HG02588 (cell line): Measurements from ENCODE around the gene ATP1A2.

Experiments used
- ATAC-seq: cut with Tn5 transposase; IDR thresholded peaks from one replicate; pipeline ENCODE4 v1.9.1; 2021; ENCODE audit warnings: mild to moderate bottlenecking, moderate library complexity; ENCODE audit not compliant: unreplicated experiment

ATP1A2 gene

DNA sequence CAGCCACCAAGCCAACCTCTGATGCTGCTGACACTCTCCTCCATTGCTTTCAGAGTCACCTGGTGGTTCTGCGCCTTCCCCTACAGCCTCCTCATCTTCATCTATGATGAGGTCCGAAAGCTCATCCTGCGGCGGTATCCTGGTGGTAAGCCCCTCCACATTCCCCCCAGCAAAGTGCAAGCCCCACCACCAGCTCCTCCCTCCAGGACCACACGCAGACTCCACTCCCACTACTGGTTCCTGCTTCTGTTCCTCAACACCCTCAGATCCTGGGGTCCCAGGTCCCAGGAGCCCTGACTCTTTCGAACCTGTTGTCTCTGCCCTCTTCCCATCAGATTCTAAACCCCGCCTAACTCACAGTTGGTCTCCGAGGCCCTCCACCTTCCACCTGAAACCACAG, 24.3 kb downstream of the ATP1A2 start:
- no peak for ATAC-seq

DNA sequence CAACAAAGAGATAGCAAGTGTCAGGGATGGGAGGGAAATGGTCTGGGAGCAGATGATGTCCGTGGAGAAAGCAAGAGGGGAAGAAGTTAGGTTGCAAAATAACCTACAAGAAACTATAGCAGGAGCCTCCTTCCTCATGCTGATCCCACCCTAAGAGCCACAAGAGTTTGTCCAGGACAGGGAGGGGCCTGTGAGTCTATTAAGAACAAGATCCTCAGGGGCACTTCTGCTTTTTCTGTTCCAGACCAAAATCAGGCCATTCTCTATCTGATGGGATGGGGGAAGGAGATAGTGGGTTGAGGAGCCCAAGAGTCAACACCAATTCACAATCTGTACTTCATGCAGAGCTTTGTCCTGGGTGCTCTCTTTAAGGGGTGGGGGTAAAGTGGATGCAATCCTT, 28.1 kb downstream of the ATP1A2 start:
- ATAC-seq: no peak

DNA sequence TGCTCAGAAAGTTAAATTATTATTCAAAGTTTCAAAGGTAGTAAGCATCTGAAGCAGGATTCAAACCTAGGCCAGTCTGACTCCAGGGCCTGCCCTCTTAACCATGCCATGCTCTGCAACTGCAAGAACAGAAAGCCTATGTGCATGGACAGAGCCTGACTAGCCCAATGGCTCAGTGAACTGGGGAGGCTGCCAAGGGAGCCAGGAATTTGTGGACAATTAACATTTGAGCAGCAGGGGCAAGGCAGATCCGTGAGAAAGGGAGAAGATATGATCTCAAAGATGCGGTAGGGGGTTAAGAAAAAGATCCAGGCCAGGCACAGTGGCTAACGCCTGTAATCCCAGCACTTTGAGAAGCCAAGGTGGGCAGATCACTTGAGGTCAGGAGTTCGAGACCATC, 29.4 kb downstream of the ATP1A2 start:
- ATAC-seq: no peak

DNA sequence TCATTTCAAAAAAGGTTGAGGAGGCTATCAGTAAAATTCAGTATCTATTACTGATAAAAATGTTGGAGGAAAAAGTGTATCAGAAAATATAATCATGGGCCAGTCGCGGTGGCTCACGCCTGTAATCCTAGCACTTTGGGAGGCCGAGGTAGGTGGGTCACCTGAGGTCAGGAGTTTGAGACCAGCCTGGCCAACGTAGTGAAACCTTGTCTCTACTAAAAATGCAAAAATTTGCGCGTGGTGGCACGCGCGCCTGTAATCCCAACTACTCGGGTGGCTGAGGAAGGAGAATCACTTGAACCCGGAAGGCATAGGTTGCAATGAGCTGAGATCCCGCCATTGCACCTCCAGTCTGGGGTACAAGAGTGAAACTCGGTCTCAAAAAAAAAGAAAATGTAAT, 30.5 kb downstream of the ATP1A2 start:
- ATAC-seq: no peak

DNA sequence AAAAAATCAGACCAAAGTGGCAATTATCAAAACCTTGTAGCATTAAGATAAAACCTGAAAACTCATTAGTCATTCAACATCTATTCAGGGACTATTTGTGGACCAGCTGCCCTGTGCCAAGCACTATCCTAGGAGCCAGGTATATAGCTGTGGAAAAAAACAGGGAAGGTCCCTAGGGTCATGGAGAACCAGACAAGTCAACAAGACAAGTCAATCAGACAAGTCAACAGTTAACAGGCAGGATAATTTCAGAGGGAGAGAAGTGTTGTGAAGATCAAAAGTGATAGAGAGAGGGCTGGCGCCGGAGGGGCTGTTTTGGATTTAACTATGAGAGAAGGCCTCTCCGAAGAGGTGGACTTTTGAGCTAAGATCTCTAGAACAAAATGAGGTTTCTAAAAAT, 32.6 kb downstream of the ATP1A2 start:
- ATAC-seq: no peak

DNA sequence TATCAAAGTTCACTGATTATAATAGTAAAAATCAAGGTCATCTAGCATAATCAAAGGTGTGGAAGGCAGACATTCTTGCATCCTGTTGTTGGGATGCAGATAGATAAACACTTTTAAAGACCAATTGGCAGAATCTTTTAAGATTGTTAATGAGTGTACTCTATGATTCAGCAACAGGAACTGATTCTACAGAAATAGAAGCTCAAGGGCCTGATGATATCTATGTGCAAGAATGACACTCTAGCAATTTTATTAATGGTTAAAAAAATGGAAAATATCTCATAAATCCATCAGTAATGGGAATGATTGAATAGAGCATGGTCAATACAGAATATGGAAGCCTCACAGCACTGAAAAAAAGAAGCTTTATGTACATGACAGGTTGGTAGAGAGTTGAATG, 33.7 kb downstream of the ATP1A2 start:
- no peak for ATAC-seq

DNA sequence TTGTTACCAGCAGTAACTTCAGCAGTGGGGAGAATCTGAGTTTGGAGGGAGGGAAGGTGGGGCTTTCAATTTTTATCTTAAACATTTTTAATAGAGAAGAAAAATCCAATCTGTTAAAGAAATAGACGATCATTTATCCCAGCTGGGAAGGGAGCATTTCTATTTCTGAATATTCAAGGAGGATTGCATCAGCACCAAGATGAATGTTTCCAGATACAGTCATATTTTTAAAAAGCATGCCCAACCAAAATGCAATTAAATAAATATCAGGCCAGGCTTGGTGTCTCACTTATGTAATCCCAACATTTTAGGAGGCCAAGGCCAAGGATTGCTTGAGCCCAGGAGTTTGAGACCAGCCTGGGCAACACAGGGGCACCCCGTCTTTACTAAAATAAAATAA, 34.2 kb downstream of the ATP1A2 start:
- no peak for ATAC-seq

DNA sequence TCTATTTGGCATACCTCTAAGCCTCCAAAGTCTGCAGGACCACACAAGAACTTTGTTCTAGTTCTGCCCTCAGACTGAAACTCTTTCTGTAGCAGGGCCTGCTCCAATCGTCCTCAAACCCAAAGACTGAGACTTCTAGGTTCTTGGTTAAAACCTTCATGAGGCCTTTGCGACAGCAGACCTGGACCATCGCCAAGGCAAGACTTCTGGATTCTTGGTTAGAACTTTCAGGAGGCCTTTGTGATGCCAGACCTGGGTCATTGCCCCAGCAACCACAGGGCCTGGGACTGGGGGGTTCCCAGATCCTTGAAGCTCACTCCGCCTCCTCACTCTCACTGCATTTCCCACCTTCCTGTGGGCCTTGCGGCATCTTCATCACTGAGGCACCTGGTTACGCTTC, 35.7 kb downstream of the ATP1A2 start, which contains the start of gene ATP1A4:
Gene ATP1A4 (plus strand): TSS at position 301 of the 400 bp plus-strand sequence. CDS start 438 bp downstream, outside the sequence.
- ATAC-seq: no peak

DNA sequence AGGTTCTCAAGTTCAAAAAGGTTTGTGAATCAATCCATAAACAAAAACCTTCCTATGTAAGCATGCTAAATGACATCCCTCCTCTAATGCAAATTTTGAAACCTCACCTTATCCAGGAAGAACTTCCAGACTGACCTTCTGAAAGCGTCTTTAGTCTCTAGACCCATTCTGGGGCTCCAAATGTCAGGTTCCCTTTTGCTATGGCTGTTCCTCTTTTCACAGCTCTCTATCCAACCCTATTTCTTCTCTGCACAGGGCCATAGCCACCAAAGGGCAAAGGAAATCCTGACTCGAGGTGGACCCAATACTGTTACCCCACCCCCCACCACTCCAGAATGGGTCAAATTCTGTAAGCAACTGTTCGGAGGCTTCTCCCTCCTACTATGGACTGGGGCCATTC, 39.2 kb downstream of the ATP1A2 start:
- ATAC-seq: no peak

DNA sequence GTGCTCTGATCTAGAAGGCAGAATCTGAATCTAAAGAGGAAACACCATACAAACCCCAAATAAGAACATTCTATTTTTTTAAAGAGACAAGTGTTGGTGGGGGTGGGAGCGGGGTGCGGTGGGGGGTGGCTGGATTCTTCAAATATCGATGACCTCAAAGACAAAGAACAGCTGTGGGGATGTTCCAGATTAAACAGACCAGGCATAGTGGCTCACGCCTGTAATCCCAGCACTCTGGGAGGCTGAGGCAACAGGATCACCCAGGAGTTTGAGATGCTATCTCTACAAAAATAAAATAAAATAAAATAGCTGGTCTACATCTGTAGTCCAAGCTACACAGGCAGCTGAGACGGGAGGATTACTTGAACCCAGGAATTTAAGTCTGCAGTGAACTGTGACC, 40.8 kb downstream of the ATP1A2 start:
- no peak for ATAC-seq

DNA sequence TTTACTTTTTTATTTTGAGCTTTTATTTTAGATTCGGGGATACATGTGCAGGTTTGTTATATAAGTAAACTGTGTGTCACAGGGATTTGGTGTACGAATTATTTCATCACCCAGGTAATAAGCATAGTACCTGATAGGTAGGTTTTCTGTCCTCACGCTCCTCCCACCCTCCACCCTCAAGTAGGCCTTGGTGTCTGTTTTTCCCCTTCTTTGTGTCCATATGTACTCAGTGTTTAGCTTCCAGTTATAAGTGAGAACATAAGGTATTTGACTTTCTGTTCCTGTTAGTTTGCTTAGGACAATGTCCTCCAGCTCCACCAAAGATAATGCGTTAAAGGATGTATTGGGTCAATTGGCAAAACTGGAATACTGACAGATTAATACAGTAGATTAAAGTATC, 41.6 kb downstream of the ATP1A2 start:
- ATAC-seq: no peak

DNA sequence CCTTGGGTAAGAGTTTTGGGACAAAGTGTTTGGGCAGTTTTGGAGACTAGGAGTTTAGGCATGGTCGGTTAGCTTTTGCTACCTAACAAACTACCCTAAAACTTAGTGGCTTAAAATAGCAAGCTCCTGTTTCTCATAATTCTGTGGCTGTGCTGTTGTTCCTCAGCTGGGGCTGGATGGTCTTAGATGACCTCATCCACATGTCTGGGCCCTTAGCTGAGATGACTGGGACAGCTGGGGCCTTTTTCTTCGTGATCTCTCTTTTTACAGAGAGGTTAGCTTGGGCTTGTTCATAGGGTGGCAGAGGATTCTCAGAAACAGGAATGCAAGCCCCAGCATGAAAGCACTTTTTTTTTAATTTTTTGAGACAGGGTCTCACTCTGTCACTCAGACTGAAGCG, 42.5 kb downstream of the ATP1A2 start:
- ATAC-seq: no peak

DNA sequence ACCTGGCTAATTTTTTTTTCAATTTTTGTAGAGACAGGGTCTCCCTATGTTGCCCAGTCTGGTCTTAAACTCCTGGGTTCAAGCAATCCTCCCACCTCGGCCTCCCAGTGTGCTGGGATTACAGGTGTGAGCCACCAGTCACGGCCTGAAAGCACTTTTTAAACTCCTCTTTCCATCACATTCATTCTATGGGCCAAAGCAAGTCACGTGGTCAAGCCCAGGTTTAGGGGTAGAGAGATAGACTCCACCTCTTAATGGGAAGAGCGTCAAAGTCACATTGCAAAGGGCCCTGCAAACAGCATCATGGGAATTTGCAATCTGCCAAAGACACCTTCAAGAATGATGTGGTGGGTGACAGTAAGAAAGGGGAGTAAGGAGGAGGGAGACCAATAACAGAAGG, 43.0 kb downstream of the ATP1A2 start:
- no peak for ATAC-seq

DNA sequence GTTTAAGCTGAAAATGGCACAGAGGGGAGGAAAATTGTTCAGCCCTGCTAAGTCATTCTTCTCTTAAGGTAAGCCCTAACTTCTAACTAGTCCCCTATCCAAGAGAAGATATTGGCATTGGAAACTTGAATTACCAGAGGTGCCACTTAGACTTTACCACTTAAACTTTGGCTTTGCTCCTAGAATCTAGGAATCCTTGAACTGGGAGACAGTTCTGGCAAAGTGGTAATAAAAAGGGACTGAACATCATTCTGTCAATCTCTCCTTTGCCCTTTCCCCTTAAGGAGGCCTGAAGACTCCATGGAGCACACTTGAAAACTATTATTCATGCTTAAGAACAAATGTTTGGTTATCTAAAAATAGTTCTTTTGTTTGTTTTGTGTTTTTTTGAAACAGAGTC, 44.3 kb downstream of the ATP1A2 start:
- ATAC-seq: no peak

DNA sequence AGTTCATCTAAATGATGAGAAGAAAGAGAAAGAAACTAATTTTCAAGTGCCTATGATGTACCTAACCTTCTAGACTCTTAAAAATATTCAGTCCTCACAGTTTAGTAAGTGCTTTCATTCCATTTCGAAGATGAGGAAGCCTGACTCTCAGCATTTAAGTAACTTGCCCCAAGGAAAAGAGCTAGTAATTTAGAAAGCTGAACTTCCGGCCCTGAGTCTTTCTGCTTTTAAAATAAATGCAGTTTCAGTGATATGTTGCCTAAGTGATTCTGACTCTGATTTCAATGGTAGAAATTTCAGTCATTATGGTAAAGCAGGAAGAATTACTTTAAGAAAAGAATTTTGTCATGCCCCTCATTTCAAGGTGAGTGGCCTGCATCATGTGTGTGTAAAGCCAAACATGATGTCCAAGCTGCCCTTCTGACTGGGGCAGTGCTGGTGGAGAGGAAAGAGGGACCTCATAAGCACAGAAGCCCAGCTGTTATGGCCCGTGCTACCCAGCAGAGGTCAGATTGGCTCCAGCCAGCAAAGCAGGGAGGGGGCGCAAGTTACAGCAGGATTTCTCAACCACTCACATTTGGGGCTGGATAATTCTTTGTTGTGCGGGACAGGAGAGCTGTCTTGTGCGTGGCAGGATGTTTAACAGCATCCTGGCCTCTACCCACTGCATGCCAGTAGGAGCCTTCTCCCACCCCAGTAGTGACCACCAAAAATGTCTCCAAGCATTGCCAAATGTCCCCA, 46.6 kb downstream of the ATP1A2 start:
- no peak for ATAC-seq

DNA sequence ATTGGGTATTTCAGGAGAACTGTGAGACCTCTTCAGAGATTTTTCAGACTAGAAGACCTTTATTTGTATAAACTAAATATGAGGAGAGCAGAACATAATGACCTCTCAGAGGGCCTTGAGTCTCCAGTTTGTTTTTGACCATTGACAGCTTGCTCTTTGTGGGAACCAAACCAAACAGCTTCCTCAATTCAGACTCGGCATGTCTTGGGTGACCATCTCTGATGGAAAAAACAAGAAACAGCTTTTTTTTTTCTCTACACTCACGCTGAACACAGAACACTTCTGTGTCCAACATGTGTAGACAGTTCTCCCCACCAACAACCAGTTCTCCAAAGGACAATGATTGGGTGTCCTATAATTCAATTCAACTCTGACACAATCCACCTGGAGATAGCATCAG, 47.4 kb downstream of the ATP1A2 start:
- no peak for ATAC-seq

DNA sequence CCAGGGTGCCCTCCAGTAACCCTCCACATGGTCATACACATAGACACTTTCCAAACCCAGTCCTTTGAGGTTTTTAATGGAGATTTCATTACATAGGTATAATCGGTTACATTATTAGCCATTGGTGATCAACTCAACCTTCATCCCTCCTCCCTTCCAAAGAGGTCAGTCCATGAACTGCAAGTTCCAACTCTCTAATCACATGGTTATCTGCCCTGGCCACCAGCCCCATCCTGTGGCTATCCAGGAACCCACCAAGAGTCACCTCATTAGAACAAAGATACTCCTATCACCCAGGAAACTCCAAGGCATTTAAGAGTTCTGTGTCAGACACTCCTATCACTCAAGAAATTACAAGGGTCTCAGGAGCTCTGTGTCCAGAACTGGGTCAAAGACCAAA, 48.1 kb downstream of the ATP1A2 start:
- no peak for ATAC-seq

DNA sequence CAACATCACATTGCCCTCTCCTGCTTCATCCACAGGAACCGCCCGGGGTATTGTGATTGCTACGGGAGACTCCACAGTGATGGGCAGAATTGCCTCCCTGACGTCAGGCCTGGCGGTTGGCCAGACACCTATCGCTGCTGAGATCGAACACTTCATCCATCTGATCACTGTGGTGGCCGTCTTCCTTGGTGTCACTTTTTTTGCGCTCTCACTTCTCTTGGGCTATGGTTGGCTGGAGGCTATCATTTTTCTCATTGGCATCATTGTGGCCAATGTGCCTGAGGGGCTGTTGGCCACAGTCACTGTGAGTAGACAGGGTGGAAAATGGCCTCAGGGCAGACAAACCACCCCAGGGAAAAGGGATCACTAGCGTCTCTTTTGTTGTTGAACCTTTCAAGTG, 48.6 kb downstream of the ATP1A2 start:
- no peak for ATAC-seq

DNA sequence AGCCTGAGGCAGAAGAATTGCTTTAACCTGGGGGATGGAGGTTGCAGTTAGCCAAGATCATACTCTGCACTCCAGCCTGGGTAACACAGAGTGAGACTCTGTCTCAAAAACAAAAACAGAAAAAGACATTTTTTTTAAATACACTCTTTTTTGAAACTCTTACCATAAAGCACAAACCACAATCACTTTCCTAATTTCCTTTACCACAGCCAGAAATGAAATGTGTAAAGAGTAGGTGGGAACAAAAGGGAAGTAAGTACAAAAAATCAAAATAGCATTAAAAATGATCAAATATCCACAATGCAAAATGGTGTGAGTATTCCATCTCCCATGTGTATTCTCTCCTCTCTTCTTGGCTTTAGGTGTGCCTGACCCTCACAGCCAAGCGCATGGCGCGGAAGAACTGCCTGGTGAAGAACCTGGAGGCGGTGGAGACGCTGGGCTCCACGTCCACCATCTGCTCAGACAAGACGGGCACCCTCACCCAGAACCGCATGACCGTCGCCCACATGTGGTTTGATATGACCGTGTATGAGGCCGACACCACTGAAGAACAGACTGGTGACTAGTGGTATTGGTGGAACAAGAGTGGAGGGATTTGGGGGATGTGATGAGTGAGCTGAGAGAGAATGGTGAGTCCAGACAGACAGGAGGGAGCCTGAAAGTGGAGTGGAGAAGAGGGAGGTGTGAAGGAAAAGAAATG, 50.8 kb downstream of the ATP1A2 start:
- no peak for ATAC-seq

DNA sequence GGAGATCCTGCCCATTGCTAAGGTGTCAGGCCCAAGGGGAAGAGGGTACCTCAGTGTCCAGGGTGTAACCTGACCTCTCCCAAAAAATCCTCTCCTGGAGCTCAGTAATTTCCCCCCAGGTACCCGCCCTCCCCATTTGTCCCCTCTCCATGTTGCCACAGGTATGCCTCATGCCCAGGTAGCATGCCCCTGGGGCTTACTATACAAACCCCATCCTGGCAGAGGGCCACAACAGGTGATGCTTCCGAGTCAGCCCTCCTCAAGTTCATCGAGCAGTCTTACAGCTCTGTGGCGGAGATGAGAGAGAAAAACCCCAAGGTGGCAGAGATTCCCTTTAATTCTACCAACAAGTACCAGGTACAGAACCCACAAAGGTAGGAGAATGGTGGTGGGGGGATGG, 51.5 kb downstream of the ATP1A2 start:
- ATAC-seq: no peak

DNA sequence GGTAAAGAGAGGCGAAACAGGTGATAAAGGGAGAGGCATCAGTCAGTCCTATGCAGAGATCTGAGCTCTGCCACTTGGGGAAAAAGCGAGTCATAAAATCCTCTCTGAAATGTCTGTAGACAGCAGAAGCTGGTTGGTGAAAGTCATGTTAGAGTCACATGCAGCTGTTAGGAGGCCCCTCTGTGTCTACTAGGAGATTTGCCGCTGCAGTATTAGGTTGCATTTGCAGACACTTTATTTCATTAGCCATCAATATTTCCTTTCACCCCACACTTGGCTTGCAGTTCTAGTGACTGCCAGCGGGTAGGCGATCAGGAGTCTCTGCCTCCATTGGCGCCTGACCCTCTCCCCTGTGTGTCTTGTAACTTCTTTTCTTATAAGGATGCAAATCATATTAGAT, 52.0 kb downstream of the ATP1A2 start:
- no peak for ATAC-seq

DNA sequence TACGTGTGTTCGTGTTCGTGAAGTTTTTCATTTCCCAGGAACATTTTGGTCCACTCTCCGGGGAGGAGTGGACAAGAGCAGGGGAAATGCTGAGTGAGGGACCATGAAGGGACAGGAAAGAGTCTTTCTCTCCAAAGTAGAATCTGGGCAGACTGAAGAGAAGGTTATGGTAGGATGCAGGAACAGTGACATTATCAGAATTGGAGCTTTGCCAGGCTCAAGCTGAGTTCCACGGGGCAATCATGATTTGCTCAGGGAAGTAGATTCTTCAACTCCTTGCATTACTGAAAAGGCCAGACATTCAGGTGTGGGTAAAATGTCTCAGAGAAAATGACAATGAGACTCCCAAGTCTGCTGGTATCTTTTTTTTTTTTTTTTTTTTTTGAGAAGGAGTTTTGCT, 52.5 kb downstream of the ATP1A2 start:
- ATAC-seq: no peak
